ENCODE results near the gene NLRP9. TPM values are rescaled to one million over a fixed set of nuclear protein-coding genes. Genes with fewer than 3 reads are reported as not detected.

NLRP9 gene
- polyA plus RNA-seq, 1 experiment: not detected

- ChIA-PET POLR2A (interaction anchor here (0.6 kb wide), 1 partner anchor 93 kb away, joined by 3 read pairs; no protein-coding TSS in a partner anchor), CTCF (no interaction called here)
- Histone ChIP-seq H3K27ac (ENCODE audit: low read depth, low read length) (no peak overlapping the region), H3K27me3 (ENCODE audit: control insufficient read depth, insufficient read depth, low read length) (no peaks in the 10 kb centered on the region), H3K9me3 (ENCODE audit: control insufficient read depth, insufficient read depth, low read length) (no peaks in the 10 kb centered on the region; the same call in 1 of the 2 replicates), H3K4me3 (ENCODE audit: low read depth, low read length) (no peak overlapping the region)
- no peak for DNase-seq (ENCODE audit: low read depth, low spot score)
- no peak for TF ChIP-seq CTCF (IDR thresholded peaks at IDR 0.05; ENCODE audit: low read depth, low read length)
Observed at GRCh38 chr19:55697698-55698097, 40.5 kb downstream of the NLRP9 start.

- H3K4me3 ChIP-seq (ENCODE audit: low read depth, low read length): no peak overlapping the region
- ChIA-PET CTCF (no interaction called here), POLR2A (no interaction called here)
- DNase-seq (ENCODE audit: low read depth, low spot score): no peak
- TF ChIP-seq CTCF (IDR thresholded peaks at IDR 0.05; ENCODE audit: low read depth, low read length): no peak
- no peaks in the 10 kb centered on the region; the same call in 1 of the 2 replicates for H3K9me3 ChIP-seq (ENCODE audit: control insufficient read depth, insufficient read depth, low read length)
- no peaks in the 10 kb centered on the region for H3K27me3 ChIP-seq (ENCODE audit: control insufficient read depth, insufficient read depth, low read length)
- no peak overlapping the region for H3K27ac ChIP-seq (ENCODE audit: low read depth, low read length)
Observed at GRCh38 chr19:55697069-55697440, 41.1 kb downstream of the NLRP9 start.

- Histone ChIP-seq H3K27ac (ENCODE audit: low read depth, low read length) (no peak overlapping the region), H3K9me3 (ENCODE audit: control insufficient read depth, insufficient read depth, low read length) (no peaks in the 10 kb centered on the region; the same call in 1 of the 2 replicates), H3K27me3 (ENCODE audit: control insufficient read depth, insufficient read depth, low read length) (no peaks in the 10 kb centered on the region), H3K4me3 (ENCODE audit: low read depth, low read length) (no peak overlapping the region)
- no peak for TF ChIP-seq CTCF (IDR thresholded peaks at IDR 0.05; ENCODE audit: low read depth, low read length)
- DNase-seq (ENCODE audit: low read depth, low spot score): no peak
- ChIA-PET CTCF (no interaction called here), POLR2A (no interaction called here)
Observed at GRCh38 chr19:55696301-55697068, 41.7 kb downstream of the NLRP9 start.

- no peak for DNase-seq (ENCODE audit: low read depth, low spot score)
- H3K27me3 ChIP-seq (ENCODE audit: control insufficient read depth, insufficient read depth, low read length): no peaks in the 10 kb centered on the region
- no peak overlapping the region for H3K4me3 ChIP-seq (ENCODE audit: low read depth, low read length)
- H3K9me3 ChIP-seq (ENCODE audit: control insufficient read depth, insufficient read depth, low read length): no peaks in the 10 kb centered on the region; the same call in 1 of the 2 replicates
- TF ChIP-seq CTCF (IDR thresholded peaks at IDR 0.05; ENCODE audit: low read depth, low read length): no peak
- CTCF ChIA-PET: no interaction called here
- POLR2A ChIA-PET: no interaction called here
- no peak overlapping the region for H3K27ac ChIP-seq (ENCODE audit: low read depth, low read length)
Observed at GRCh38 chr19:55695511-55696290, 42.5 kb downstream of the NLRP9 start.
